GM19099 (cell line): Measurements from ENCODE around the gene USP33.
A peak's percentile ranks its signal among the peaks of the same experiment; 100 is the strongest.

Experiments used
- POLR2A ChIP-seq: IDR thresholded peaks from 3 replicates; pipeline ENCODE4 v1.6.1; 2011; ENCODE audit warnings: low read depth; ENCODE audit not compliant: insufficient read length; ENCODE audit errors: extremely low read depth

Gene USP33

GRCh38 chr1:77759071-77760028, at the start of gene USP33:
USP33 (minus strand) TSS chr1:77759852; CDS start chr1:77741697, 18,155 bp downstream.
- peak; percentile 75 for TF ChIP-seq POLR2A

GRCh38 chr1:77803371-77803770, 43.7 kb upstream of the USP33 start:
- TF ChIP-seq POLR2A: no peak

- TF ChIP-seq POLR2A: no peak
Observed at GRCh38 chr1:77802026-77802425, 42.4 kb upstream of the USP33 start.

GRCh38 chr1:77797991-77798390, 38.3 kb upstream of the USP33 start:
- no peak for TF ChIP-seq POLR2A

- no peak for TF ChIP-seq POLR2A
Observed at GRCh38 chr1:77796695-77797405, 37.2 kb upstream of the USP33 start.

- TF ChIP-seq POLR2A: no peak
Observed at GRCh38 chr1:77794550-77794949, 34.9 kb upstream of the USP33 start.

- no peak for TF ChIP-seq POLR2A
Observed at GRCh38 chr1:77783141-77783540, 23.5 kb upstream of the USP33 start.

GRCh38 chr1:77781683-77782082, 22.0 kb upstream of the USP33 start:
- no peak for TF ChIP-seq POLR2A

GRCh38 chr1:77779529-77780281, 20.1 kb upstream of the USP33 start, which contains the start of gene MIGA1:
MIGA1 (plus strand) TSS chr1:77779649; CDS start chr1:77783253, 3,604 bp downstream.
- peak; percentile 60 for TF ChIP-seq POLR2A

- no peak for TF ChIP-seq POLR2A
Observed at GRCh38 chr1:77776007-77776700, 16.5 kb upstream of the USP33 start.

GRCh38 chr1:77768006-77768405, 8.4 kb upstream of the USP33 start:
- TF ChIP-seq POLR2A: no peak

- no peak for TF ChIP-seq POLR2A
Observed at GRCh38 chr1:77762072-77762476, 2.4 kb upstream of the USP33 start.

GRCh38 chr1:77757603-77758002, 2.0 kb downstream of the USP33 start:
- no peak for TF ChIP-seq POLR2A

- TF ChIP-seq POLR2A: no peak
Observed at GRCh38 chr1:77757066-77757584, 2.5 kb downstream of the USP33 start.
